NCI-H2171 (cell line): Measurements from ENCODE around the gene RAPGEF1.
"Not testable (repeated sequence)": the region's sequence is repeated elsewhere in the genome, so short reads cannot be mapped to it uniquely, and the experiment has no call there.

Experiments
- DNase-seq: peaks from one replicate; lab custom pipeline; 2025; lab: John Stamatoyannopoulos, UW

Gene RAPGEF1

DNA sequence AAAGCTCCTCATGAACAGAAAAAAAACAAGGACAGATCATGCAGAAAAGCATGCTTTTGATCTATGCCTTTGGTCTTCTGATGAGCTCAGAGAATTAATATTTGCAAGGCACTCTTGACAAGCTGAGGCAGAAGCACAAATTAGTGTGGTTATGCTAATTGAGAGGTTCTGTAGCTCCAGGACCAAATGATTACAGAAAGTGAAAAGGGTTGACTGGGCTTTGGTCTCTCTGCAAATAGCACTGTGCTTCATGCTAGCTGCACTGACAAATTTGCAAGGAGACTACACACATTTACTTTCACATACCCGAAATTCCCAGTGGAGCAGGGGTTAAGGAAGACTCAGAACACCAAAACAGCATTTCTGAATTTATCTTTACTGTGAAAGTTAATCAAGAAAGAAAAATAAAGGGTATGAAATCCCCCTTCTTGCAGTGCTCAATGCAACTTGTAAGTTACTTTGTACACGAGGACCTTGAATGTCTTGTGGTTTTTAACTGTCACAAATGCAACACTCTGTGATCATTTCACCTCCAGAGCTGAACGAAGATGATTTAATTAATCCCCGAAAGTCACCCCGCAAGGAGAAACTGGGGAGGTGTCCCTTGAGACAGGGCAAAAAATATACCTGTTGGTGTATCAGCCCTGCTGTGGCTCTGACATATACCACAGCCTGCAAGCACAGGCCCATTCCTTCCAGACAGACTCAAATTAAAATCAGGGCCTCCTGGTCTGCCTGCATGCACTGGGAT lies 11.9 kb downstream of the RAPGEF1 start:
- DNase-seq, result no peak

- no peak for DNase-seq
Observed at GRCh38 chr9:131727184-131727759, 12.6 kb downstream of the RAPGEF1 start.

DNA sequence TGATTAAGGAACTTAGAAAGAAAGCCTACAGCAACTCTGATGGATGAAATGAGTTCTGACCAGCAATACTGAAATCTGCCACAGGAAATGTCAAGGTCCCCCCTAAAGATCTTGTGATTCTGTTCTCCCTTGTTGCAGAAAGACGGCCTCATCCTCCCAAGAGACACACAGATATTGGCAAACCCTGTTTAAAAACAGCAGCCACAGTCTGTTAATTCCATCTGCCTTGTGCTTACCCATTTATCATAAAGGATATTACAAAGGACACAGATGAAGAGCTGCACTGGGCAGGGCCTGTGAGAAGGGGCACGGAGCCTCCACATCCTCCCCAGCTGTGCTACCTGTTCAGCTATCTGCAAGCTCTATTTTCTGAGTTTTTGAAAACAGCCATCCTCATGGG lies 15.2 kb downstream of the RAPGEF1 start:
- peak; percentile 56 for DNase-seq

GRCh38 chr9:131723632-131724031 lies 16.2 kb downstream of the RAPGEF1 start:
- DNase-seq, result no peak

DNA sequence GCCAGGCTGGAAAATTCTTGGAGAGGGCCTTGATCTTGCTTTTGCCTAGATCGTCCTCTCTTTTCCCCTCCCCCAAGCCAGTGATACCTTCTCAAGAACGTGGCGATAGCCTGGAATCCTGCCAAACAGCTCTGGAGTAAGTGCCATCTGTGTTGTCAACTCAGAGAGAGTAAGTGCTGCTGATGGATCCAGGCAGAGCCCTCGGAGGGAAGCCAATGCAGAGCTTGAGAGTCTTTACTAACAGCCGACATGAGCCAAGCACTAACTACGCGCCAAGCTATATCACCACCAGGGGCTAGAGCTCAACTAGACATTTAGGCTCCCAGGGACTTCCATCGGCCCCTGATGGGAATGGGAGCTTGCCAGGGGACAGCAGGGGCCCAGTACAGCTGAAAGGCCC lies 17.6 kb downstream of the RAPGEF1 start:
- DNase-seq, result peak; percentile 100

- DNase-seq, result no peak
Observed at GRCh38 chr9:131721076-131721475, 18.8 kb downstream of the RAPGEF1 start.

- no peak for DNase-seq
Observed at GRCh38 chr9:131720330-131720729, 19.5 kb downstream of the RAPGEF1 start.

GRCh38 chr9:131719262-131719908 lies 20.5 kb downstream of the RAPGEF1 start:
- no peak for DNase-seq

GRCh38 chr9:131717719-131718460 lies 22.0 kb downstream of the RAPGEF1 start:
- no peak for DNase-seq

GRCh38 chr9:131715906-131716305 lies 24.0 kb downstream of the RAPGEF1 start:
- no peak for DNase-seq

GRCh38 chr9:131714821-131715220 lies 25.1 kb downstream of the RAPGEF1 start:
- DNase-seq, result no peak

DNA sequence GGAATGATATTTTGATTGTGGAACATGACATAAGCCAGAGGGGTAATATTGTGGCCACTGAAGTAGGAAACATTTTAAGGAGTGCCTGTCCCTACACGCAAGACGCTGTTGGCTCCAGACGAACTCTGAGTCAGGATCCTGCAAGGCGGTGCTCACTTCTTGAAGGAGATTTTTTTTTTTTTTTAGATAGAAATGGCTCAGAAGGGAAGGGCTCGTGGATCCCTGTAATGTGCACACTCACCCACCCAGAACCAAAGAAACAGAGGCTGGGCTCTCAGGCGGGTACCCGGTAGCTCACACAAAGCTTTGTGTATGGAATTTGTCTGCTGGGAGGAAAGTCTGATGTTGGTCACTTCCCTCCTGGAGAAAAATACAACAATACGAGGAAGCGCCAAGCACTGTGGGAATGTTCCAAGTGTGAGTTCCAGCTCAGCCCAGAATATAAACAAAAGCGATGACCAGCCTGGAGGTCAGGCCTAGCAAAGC lies 25.7 kb downstream of the RAPGEF1 start:
- DNase-seq, result no peak

DNA sequence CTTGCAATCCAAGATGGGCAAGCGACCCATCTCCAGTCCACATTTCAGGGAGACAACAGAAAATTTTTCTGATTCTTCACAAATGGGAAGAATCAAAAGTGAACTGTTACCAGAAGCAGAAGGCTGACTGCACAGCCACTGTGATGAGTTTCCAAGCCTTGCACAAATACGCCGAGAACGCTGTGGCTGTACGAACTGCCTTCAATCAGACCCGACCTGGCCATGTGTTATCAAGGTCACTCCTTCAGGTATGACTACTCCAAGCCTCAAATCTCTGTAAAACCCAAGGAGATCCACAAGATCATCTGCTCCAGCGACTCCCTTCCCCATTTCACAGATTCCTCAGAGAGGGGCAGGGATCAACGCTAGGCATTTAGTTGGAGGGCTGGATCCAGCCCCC lies 26.9 kb downstream of the RAPGEF1 start:
- no peak for DNase-seq

DNA sequence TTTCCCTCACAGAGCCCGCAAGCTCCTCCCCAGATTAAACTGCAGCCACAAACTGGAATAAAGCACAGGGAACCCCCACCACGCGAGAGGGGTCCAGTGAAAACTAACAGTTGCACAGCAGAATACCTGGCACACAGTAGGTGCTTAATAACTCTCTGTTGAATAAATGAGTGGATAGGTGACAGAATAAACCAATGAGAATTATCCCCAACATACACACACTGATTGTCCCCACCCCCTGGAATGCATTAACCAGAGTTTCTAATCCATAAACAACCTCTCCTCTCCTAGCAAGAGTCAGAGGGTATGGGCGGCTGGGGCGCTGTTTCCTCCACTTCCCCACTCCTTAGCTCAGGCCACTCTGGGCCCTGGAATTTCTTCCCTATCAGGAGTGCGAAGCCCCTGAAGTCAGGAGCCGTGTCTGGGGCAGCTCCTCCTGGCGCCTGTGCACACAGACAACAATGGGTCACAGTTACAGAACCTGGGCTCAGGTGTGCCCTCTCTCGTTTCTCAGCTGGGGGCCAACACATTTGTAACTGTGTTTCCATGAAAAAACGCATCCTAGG lies 27.6 kb downstream of the RAPGEF1 start:
- DNase-seq, result no peak

GRCh38 chr9:131709771-131710431 lies 30.0 kb downstream of the RAPGEF1 start:
- DNase-seq, result no peak

DNA sequence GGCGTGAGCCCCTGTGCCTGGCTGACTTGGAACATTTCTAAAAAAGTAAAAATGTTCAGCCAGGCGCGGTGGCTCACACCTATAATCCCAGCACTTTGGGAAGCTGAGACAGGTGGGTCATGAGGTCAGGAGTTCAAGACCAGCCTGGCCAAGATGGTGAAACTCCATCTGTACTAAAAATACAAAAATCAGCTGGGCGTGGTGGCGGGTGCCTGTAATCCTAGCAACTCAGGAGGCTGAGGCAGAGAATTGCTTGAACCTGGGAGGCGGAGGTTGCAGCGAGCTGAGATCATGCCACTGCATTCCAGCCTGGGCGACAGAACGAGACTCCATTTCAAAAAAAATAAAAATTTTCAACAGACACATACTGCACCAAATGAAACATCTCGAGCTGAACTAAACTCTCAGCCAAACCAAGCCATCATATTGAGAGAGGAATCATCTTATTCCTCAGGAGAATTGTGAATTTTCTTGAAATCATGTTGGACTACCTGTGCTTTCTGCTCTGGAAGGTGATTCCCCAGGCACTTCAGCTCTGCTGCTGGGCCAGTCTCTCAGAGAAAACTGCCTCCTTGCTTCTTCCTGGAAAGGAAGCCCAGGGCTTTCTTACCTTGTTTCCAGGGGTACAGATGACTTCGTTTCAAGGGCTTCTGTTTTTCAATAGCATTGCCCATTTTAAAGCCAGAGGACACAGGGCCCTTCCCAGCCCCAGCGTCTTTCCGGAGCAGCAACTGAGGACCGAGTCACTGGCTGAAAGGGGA lies 30.7 kb downstream of the RAPGEF1 start:
- DNase-seq, result not testable (repeated sequence)

- no peak for DNase-seq
Observed at GRCh38 chr9:131708226-131709002, 31.5 kb downstream of the RAPGEF1 start.

DNA sequence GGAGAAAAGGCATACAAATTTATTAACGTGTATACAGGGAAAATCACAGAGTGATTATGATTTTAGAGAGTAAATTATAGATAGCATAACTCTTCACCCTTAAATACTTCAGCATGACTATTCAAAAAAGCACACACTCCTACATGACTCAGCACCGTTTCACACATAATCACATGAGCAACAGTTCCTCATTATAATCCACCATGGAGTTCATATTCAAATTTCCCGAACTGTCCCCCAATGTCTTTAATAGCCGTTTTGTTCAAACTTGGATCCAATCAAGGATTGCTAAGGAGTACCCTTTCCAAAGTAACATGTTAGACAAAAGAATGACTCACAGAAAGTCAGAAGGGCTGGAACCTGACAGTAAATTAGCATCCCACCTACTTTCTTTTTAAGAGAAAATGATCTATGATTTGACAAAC lies 32.1 kb downstream of the RAPGEF1 start:
- no peak for DNase-seq

DNA sequence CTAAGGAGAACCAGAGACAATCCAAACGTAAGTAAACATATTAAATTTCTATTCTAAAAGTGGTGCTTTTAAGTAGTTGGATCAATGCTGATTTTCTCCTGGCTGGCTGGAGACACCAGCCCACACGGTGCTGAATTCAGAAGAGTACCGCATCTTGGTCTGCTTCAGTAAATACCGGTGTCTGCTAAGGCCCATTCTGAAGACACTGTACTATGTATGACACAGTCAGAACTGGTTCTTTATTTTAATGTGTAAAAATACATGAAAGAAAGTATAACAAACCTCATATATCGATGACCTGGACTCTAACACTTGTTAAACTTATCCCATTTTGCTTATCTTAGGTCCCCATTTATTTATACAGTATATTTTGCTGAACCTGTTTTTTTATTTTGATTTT lies 32.8 kb downstream of the RAPGEF1 start:
- no peak for DNase-seq

DNA sequence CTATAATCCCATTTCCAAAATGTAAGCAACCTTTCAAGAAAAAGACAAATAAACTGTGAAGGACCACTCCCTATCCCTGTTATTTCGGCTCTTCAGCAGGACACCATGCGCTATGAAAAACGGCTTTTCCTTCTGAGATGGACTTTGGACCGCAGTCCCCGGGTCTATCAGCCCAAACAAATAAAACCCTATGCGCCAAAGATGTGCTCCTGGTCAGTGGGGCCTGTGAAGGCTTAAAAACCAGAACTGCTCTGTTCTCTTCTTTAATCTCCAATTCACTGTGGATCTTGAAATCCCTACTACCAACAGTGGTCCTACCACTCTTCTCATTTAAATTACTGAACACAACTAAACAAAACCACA lies 33.3 kb downstream of the RAPGEF1 start:
- no peak for DNase-seq
